ENCODE data around the gene RERG. TPM values are rescaled to one million over a fixed set of nuclear protein-coding genes. Genes with fewer than 3 reads are reported as not detected.
"Not testable (repeated sequence)": the region's sequence is repeated elsewhere in the genome, so short reads cannot be mapped to it uniquely, and the experiment has no call there.

RERG gene
- total RNA-seq, 2 donors from 2014 or later, result 0.42 to 1.4 TPM

- 93 to 100% methylated on average over 2 of the region's 2 CpGs for WGBS, 2 experiments (ENCODE audit: insufficient coverage in 1 of 2, insufficient read length in 1 of 2)
Measured at GRCh38 chr12:15090441-15090840, 130.8 kb downstream of the RERG start.

GRCh38 chr12:15088105-15088504 lies 133.1 kb downstream of the RERG start:
- no peaks in the 10 kb centered on the region for H3K36me3 ChIP-seq (ENCODE audit: control insufficient read depth, insufficient read depth, low read length)
- Mint-ChIP-seq H3K4me1 (no peaks in the 10 kb centered on the region), H3K27me3 (ENCODE audit: insufficient read depth) (no peaks in the 10 kb centered on the region), H3K27ac (no peak overlapping the region), H3K36me3 (ENCODE audit: low read depth) (no peaks in the 10 kb centered on the region), H3K9me3 (no peaks in the 10 kb centered on the region), H3K4me3 (no peak overlapping the region)
- WGBS, 2 experiments (ENCODE audit: insufficient coverage in 1 of 2, insufficient read length in 1 of 2), result 100% methylated on average over 1 of the region's 1 CpG; no CpG with 5 or more reads in 1 of the 2 experiments
- no peaks in the 10 kb centered on the region for H3K27me3 ChIP-seq (ENCODE audit: control insufficient read depth, insufficient read depth, low read length, poor library complexity, severe bottlenecking)
- no peak overlapping the region for H3K27ac ChIP-seq (ENCODE audit: low read depth, low read length)
- TF ChIP-seq, protein P1, sequence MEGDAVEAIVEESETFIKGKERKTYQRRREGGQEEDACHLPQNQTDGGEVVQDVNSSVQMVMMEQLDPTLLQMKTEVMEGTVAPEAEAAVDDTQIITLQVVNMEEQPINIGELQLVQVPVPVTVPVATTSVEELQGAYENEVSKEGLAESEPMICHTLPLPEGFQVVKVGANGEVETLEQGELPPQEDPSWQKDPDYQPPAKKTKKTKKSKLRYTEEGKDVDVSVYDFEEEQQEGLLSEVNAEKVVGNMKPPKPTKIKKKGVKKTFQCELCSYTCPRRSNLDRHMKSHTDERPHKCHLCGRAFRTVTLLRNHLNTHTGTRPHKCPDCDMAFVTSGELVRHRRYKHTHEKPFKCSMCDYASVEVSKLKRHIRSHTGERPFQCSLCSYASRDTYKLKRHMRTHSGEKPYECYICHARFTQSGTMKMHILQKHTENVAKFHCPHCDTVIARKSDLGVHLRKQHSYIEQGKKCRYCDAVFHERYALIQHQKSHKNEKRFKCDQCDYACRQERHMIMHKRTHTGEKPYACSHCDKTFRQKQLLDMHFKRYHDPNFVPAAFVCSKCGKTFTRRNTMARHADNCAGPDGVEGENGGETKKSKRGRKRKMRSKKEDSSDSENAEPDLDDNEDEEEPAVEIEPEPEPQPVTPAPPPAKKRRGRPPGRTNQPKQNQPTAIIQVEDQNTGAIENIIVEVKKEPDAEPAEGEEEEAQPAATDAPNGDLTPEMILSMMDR (conservative IDR thresholded peaks at IDR 0.05), result no peak
- no peak overlapping the region for H3K4me3 ChIP-seq (ENCODE audit: low read length)
- H3K4me1 ChIP-seq (ENCODE audit: control insufficient read depth, insufficient read depth, low read length), result no peaks in the 10 kb centered on the region
- no peak for DNase-seq
- no peak overlapping the region for H3K9ac ChIP-seq (ENCODE audit: extremely low read depth, low read length, poor library complexity, severe bottlenecking)
- no peaks in the 10 kb centered on the region for H3K9me3 ChIP-seq (ENCODE audit: control insufficient read depth, low read length)

More at GRCh38 chr12:15090441-15090840, 130.8 kb downstream of the RERG start:
- H3K4me1 Mint-ChIP-seq, result no peaks in the 10 kb centered on the region
- Histone ChIP-seq H3K27ac (ENCODE audit: low read depth, low read length) (no peak overlapping the region), H3K4me3 (ENCODE audit: low read length) (no peak overlapping the region), H3K9me3 (ENCODE audit: control insufficient read depth, low read length) (no peaks in the 10 kb centered on the region), H3K36me3 (ENCODE audit: control insufficient read depth, insufficient read depth, low read length) (no peaks in the 10 kb centered on the region), H3K4me1 (ENCODE audit: control insufficient read depth, insufficient read depth, low read length) (no peaks in the 10 kb centered on the region), H3K9ac (ENCODE audit: extremely low read depth, low read length, poor library complexity, severe bottlenecking) (no peak overlapping the region), H3K27me3 (ENCODE audit: control insufficient read depth, insufficient read depth, low read length, poor library complexity, severe bottlenecking) (no peaks in the 10 kb centered on the region)
- no peaks in the 10 kb centered on the region for H3K9me3 Mint-ChIP-seq
- H3K27ac Mint-ChIP-seq, result no peak overlapping the region
- no peak overlapping the region for H3K4me3 Mint-ChIP-seq
- DNase-seq, result no peak
- TF ChIP-seq, protein P1 (conservative IDR thresholded peaks at IDR 0.05), result no peak
- H3K36me3 Mint-ChIP-seq (ENCODE audit: low read depth), result no peaks in the 10 kb centered on the region
- H3K27me3 Mint-ChIP-seq (ENCODE audit: insufficient read depth), result no peaks in the 10 kb centered on the region

- H3K9ac ChIP-seq (ENCODE audit: extremely low read depth, low read length, poor library complexity, severe bottlenecking); H3K9me3 ChIP-seq (ENCODE audit: control insufficient read depth, low read length); H3K36me3 ChIP-seq (ENCODE audit: control insufficient read depth, insufficient read depth, low read length); H3K27me3 ChIP-seq (ENCODE audit: control insufficient read depth, insufficient read depth, low read length, poor library complexity, severe bottlenecking); H3K4me1 ChIP-seq (ENCODE audit: control insufficient read depth, insufficient read depth, low read length); H3K27ac ChIP-seq (ENCODE audit: low read depth, low read length); DNase-seq; H3K4me3 ChIP-seq (ENCODE audit: low read length); H3K36me3 Mint-ChIP-seq (ENCODE audit: low read depth); H3K27ac Mint-ChIP-seq; H3K4me1 Mint-ChIP-seq; H3K9me3 Mint-ChIP-seq; H3K27me3 Mint-ChIP-seq (ENCODE audit: insufficient read depth); H3K4me3 Mint-ChIP-seq: not testable (repeated sequence)
- 89% methylated on average over 2 of the region's 2 CpGs; no CpG with 5 or more reads in 1 of the 2 experiments for WGBS, 2 experiments (ENCODE audit: insufficient coverage in 1 of 2, insufficient read length in 1 of 2)
Measured at GRCh38 chr12:15077751-15078150, 143.5 kb downstream of the RERG start.

GRCh38 chr12:15074351-15074750 lies 146.9 kb downstream of the RERG start:
- Mint-ChIP-seq H3K27ac (no peak overlapping the region), H3K36me3 (ENCODE audit: low read depth) (no peaks in the 10 kb centered on the region), H3K4me3 (no peak overlapping the region), H3K9me3 (peaks cover 3% of the 10 kb centered on the region), H3K4me1 (no peaks in the 10 kb centered on the region), H3K27me3 (ENCODE audit: insufficient read depth) (peaks cover 2% of the 10 kb centered on the region)
- Histone ChIP-seq H3K4me1 (ENCODE audit: control insufficient read depth, insufficient read depth, low read length) (no peaks in the 10 kb centered on the region), H3K9me3 (ENCODE audit: control insufficient read depth, low read length) (no peaks in the 10 kb centered on the region), H3K9ac (ENCODE audit: extremely low read depth, low read length, poor library complexity, severe bottlenecking) (no peak overlapping the region), H3K4me3 (ENCODE audit: low read length) (no peak overlapping the region), H3K36me3 (ENCODE audit: control insufficient read depth, insufficient read depth, low read length) (no peaks in the 10 kb centered on the region), H3K27me3 (ENCODE audit: control insufficient read depth, insufficient read depth, low read length, poor library complexity, severe bottlenecking) (no peaks in the 10 kb centered on the region), H3K27ac (ENCODE audit: low read depth, low read length) (no peak overlapping the region)
- DNase-seq, result no peak
- WGBS, 2 experiments (ENCODE audit: insufficient coverage in 1 of 2, insufficient read length in 1 of 2), result 95 to 100% methylated on average over 1 of the region's 1 CpG
- TF ChIP-seq, protein P1 (conservative IDR thresholded peaks at IDR 0.05), result no peak
